ENCODE data around the gene CRIM1. TPM values are rescaled to one million over a fixed set of nuclear protein-coding genes. Genes with fewer than 3 reads are reported as not detected.
"Not testable (repeated sequence)": the region's sequence is repeated elsewhere in the genome, so short reads cannot be mapped to it uniquely, and the experiment has no call there.

The CRIM1 gene
- 96.4 and 102 TPM in 2 replicates for total RNA-seq (2014; rRNA removed)
- 159 TPM for polyA plus RNA-seq (2012)

GRCh38 chr2:36355151-36355889 is at the start of gene CRIM1:
Gene CRIM1 (plus strand): TSS chr2:36355778. CDS start chr2:36356293, 515 bp downstream.
- DNase-seq (ENCODE audit: low read depth) = peak; percentile 86

GRCh38 chr2:36307441-36307840 is 48.1 kb upstream of the CRIM1 start:
- DNase-seq (ENCODE audit: low read depth) = no peak

GRCh38 chr2:36310444-36310843 is 45.1 kb upstream of the CRIM1 start:
- DNase-seq (ENCODE audit: low read depth) = not testable (repeated sequence)

GRCh38 chr2:36318547-36318946 is 37.0 kb upstream of the CRIM1 start:
- DNase-seq (ENCODE audit: low read depth) = no peak

- peak; percentile 51 for DNase-seq (ENCODE audit: low read depth)
Observed at GRCh38 chr2:36322108-36322507, 33.5 kb upstream of the CRIM1 start.

- DNase-seq (ENCODE audit: low read depth) = no peak
Observed at GRCh38 chr2:36326286-36326685, 29.3 kb upstream of the CRIM1 start.

- peak; percentile 24 for DNase-seq (ENCODE audit: low read depth)
Observed at GRCh38 chr2:36329251-36329650, 26.3 kb upstream of the CRIM1 start.

GRCh38 chr2:36329746-36330472 is 25.7 kb upstream of the CRIM1 start:
- DNase-seq (ENCODE audit: low read depth) = peak; percentile 72

GRCh38 chr2:36330473-36331395 is 24.8 kb upstream of the CRIM1 start:
- DNase-seq (ENCODE audit: low read depth) = no peak

GRCh38 chr2:36333350-36334012 is 22.1 kb upstream of the CRIM1 start:
- no peak for DNase-seq (ENCODE audit: low read depth)

- DNase-seq (ENCODE audit: low read depth) = no peak
Observed at GRCh38 chr2:36335597-36335996, 20.0 kb upstream of the CRIM1 start.

GRCh38 chr2:36336321-36336720 is 19.3 kb upstream of the CRIM1 start:
- no peak for DNase-seq (ENCODE audit: low read depth)

GRCh38 chr2:36337354-36337753 is 18.2 kb upstream of the CRIM1 start:
- no peak for DNase-seq (ENCODE audit: low read depth)

- DNase-seq (ENCODE audit: low read depth) = no peak
Observed at GRCh38 chr2:36338124-36338826, 17.3 kb upstream of the CRIM1 start.

- peak; percentile 74 for DNase-seq (ENCODE audit: low read depth)
Observed at GRCh38 chr2:36338827-36339145, 16.8 kb upstream of the CRIM1 start.

- DNase-seq (ENCODE audit: low read depth) = peak; percentile 31
Observed at GRCh38 chr2:36339607-36340218, 15.9 kb upstream of the CRIM1 start.

- DNase-seq (ENCODE audit: low read depth) = no peak
Observed at GRCh38 chr2:36343606-36344005, 12.0 kb upstream of the CRIM1 start.

- DNase-seq (ENCODE audit: low read depth) = no peak
Observed at GRCh38 chr2:36348721-36349120, 6.9 kb upstream of the CRIM1 start.

GRCh38 chr2:36351291-36351690 is 4.3 kb upstream of the CRIM1 start:
- no peak for DNase-seq (ENCODE audit: low read depth)

- DNase-seq (ENCODE audit: low read depth) = peak; percentile 56
Observed at GRCh38 chr2:36351736-36352349, 3.7 kb upstream of the CRIM1 start.
